Measurements from ENCODE around the gene PTPRO. TPM values are rescaled to one million over a fixed set of nuclear protein-coding genes. Genes with fewer than 3 reads are reported as not detected.
A peak's percentile ranks its signal among the peaks of the same experiment; 100 is the strongest.

Gene PTPRO
- total RNA-seq, 2 experiments from 2014 or later: 1.1 to 2.6 TPM

GRCh38 chr12:15515010-15515409, 192.7 kb downstream of the PTPRO start:
- Mint-ChIP-seq H3K27me3 (ENCODE audit: low read depth) (peaks cover 10% of the 10 kb centered on the region), H3K9me3 (ENCODE audit: insufficient read depth) (no peaks in the 10 kb centered on the region), H3K27ac (no peak overlapping the region), H3K4me3 (no peak overlapping the region), H3K36me3 (ENCODE audit: low read depth) (no peaks in the 10 kb centered on the region), H3K4me1 (ENCODE audit: low read depth) (no peaks in the 10 kb centered on the region)
- CTCF ChIA-PET: interaction anchor here (1.3 kb wide), 1 partner anchor 70 kb away, joined by 3 read pairs; no protein-coding TSS in a partner anchor
- DNase-seq (no peak), ATAC-seq (no peak)
- POLR2A ChIA-PET: no interaction called here

- DNase-seq (no peak), ATAC-seq (no peak)
- Mint-ChIP-seq H3K4me3 (no peak overlapping the region), H3K27ac (no peak overlapping the region), H3K9me3 (ENCODE audit: insufficient read depth) (no peaks in the 10 kb centered on the region), H3K27me3 (ENCODE audit: low read depth) (peaks cover 24% of the 10 kb centered on the region), H3K36me3 (ENCODE audit: low read depth) (no peaks in the 10 kb centered on the region), H3K4me1 (ENCODE audit: low read depth) (peaks cover 1% of the 10 kb centered on the region)
- CTCF ChIA-PET: interaction anchor here (1.3 to 2.3 kb wide), 3 partner anchors 13 to 244 kb away, joined by 4 to 9 read pairs (median 9); no protein-coding TSS in a partner anchor
- POLR2A ChIA-PET: no interaction called here
These were observed 197.8 kb downstream of the PTPRO start for GRCh38 chr12:15520083-15520482.

- CTCF ChIA-PET: interaction anchor here (1.3 to 2.3 kb wide), 3 partner anchors 12 to 245 kb away, joined by 4 to 9 read pairs (median 9); no protein-coding TSS in a partner anchor
These were observed 198.5 kb downstream of the PTPRO start for GRCh38 chr12:15520844-15521243.

GRCh38 chr12:15522574-15523187, 200.4 kb downstream of the PTPRO start:
- Mint-ChIP-seq H3K27ac (no peak overlapping the region), H3K36me3 (ENCODE audit: low read depth) (no peaks in the 10 kb centered on the region), H3K27me3 (ENCODE audit: low read depth) (peaks cover 26% of the 10 kb centered on the region), H3K4me1 (ENCODE audit: low read depth) (peaks cover 6% of the 10 kb centered on the region), H3K4me3 (no peak overlapping the region), H3K9me3 (ENCODE audit: insufficient read depth) (no peaks in the 10 kb centered on the region)
- DNase-seq (no peak), ATAC-seq (no peak)
- ChIA-PET POLR2A (no interaction called here), CTCF (interaction anchor here (0.6 to 15.4 kb wide), 7 partner anchors 10 to 333 kb away, joined by 3 to 720 read pairs (median 4); no protein-coding TSS in a partner anchor)

More at GRCh38 chr12:15520844-15521243, 198.5 kb downstream of the PTPRO start:
- Mint-ChIP-seq H3K4me3 (no peak overlapping the region), H3K36me3 (ENCODE audit: low read depth) (no peaks in the 10 kb centered on the region), H3K4me1 (ENCODE audit: low read depth) (peaks cover 1% of the 10 kb centered on the region), H3K9me3 (ENCODE audit: insufficient read depth) (no peaks in the 10 kb centered on the region), H3K27ac (no peak overlapping the region), H3K27me3 (ENCODE audit: low read depth) (peaks cover 24% of the 10 kb centered on the region)
- DNase-seq (no peak), ATAC-seq (no peak)
- POLR2A ChIA-PET: no interaction called here

- no peak for DNase-seq
- no peak for ATAC-seq
- Mint-ChIP-seq H3K4me1 (ENCODE audit: low read depth) (peaks cover 6% of the 10 kb centered on the region), H3K27ac (no peak overlapping the region), H3K4me3 (no peak overlapping the region), H3K9me3 (ENCODE audit: insufficient read depth) (no peaks in the 10 kb centered on the region), H3K36me3 (ENCODE audit: low read depth) (no peaks in the 10 kb centered on the region), H3K27me3 (ENCODE audit: low read depth) (peaks cover 20% of the 10 kb centered on the region)
- CTCF ChIA-PET: interaction anchor here (1.0 to 15.4 kb wide), 6 partner anchors 9 to 372 kb away, joined by 3 to 720 read pairs (median 4); no protein-coding TSS in a partner anchor
- POLR2A ChIA-PET: no interaction called here
These were observed 203.1 kb downstream of the PTPRO start for GRCh38 chr12:15525441-15525840.

GRCh38 chr12:15526033-15526432, 203.7 kb downstream of the PTPRO start:
- H3K36me3 Mint-ChIP-seq (ENCODE audit: low read depth): no peaks in the 10 kb centered on the region
- no peaks in the 10 kb centered on the region for H3K9me3 Mint-ChIP-seq (ENCODE audit: insufficient read depth)
- peaks cover 5% of the 10 kb centered on the region for H3K4me1 Mint-ChIP-seq (ENCODE audit: low read depth)
- no peak for ATAC-seq
- ChIA-PET CTCF (interaction anchor here (1.0 to 15.4 kb wide), 4 partner anchors 8 to 83 kb away, joined by 3 to 720 read pairs (median 3); no protein-coding TSS in a partner anchor), POLR2A (no interaction called here)
- H3K27ac Mint-ChIP-seq: no peak overlapping the region
- H3K27me3 Mint-ChIP-seq (ENCODE audit: low read depth): peaks cover 23% of the 10 kb centered on the region
- no peak for DNase-seq
- no peak overlapping the region for H3K4me3 Mint-ChIP-seq

- Mint-ChIP-seq H3K9me3 (ENCODE audit: insufficient read depth) (no peaks in the 10 kb centered on the region), H3K27ac (no peak overlapping the region), H3K27me3 (ENCODE audit: low read depth) (peaks cover 21% of the 10 kb centered on the region), H3K4me3 (no peak overlapping the region), H3K36me3 (ENCODE audit: low read depth) (no peaks in the 10 kb centered on the region), H3K4me1 (ENCODE audit: low read depth) (peaks cover 5% of the 10 kb centered on the region)
- ChIA-PET POLR2A (no interaction called here), CTCF (interaction anchor here (0.9 to 15.4 kb wide), 5 partner anchors 32 to 328 kb away, joined by 3 to 720 read pairs (median 4); no protein-coding TSS in a partner anchor)
- ATAC-seq: no peak
- no peak for DNase-seq
These were observed 205.1 kb downstream of the PTPRO start for GRCh38 chr12:15527201-15528080.

GRCh38 chr12:15528666-15529065, 206.4 kb downstream of the PTPRO start:
- peaks cover 21% of the 10 kb centered on the region for H3K27me3 Mint-ChIP-seq (ENCODE audit: low read depth)
- POLR2A ChIA-PET: no interaction called here
- CTCF ChIA-PET: interaction anchor here (1.5 to 15.4 kb wide), 2 partner anchors 57 to 327 kb away, joined by 4 to 720 read pairs; no protein-coding TSS in a partner anchor
- H3K9me3 Mint-ChIP-seq (ENCODE audit: insufficient read depth): no peaks in the 10 kb centered on the region
- no peak overlapping the region for H3K27ac Mint-ChIP-seq
- ATAC-seq (no peak), DNase-seq (no peak)
- no peak overlapping the region for H3K4me3 Mint-ChIP-seq
- H3K4me1 Mint-ChIP-seq (ENCODE audit: low read depth): peaks cover 5% of the 10 kb centered on the region
- H3K36me3 Mint-ChIP-seq (ENCODE audit: low read depth): no peaks in the 10 kb centered on the region

GRCh38 chr12:15530361-15530760, 208.1 kb downstream of the PTPRO start:
- H3K4me3 Mint-ChIP-seq: no peak overlapping the region
- ChIA-PET CTCF (interaction anchor here (6.4 to 15.4 kb wide), 3 partner anchors 18 to 55 kb away, joined by 105 to 720 read pairs (median 138); no protein-coding TSS in a partner anchor), POLR2A (no interaction called here)
- peaks cover 19% of the 10 kb centered on the region for H3K27me3 Mint-ChIP-seq (ENCODE audit: low read depth)
- peaks cover 5% of the 10 kb centered on the region for H3K4me1 Mint-ChIP-seq (ENCODE audit: low read depth)
- ATAC-seq: no peak
- no peaks in the 10 kb centered on the region for H3K36me3 Mint-ChIP-seq (ENCODE audit: low read depth)
- no peak for DNase-seq
- no peak overlapping the region for H3K27ac Mint-ChIP-seq
- no peaks in the 10 kb centered on the region for H3K9me3 Mint-ChIP-seq (ENCODE audit: insufficient read depth)

GRCh38 chr12:15532364-15532977, 210.2 kb downstream of the PTPRO start:
- DNase-seq (peak; percentile 61), ATAC-seq (peak; percentile 59)
- ChIA-PET POLR2A (interaction anchor here (0.6 to 2.1 kb wide), 3 partner anchors 30 to 52 kb away, joined by 3 to 9 read pairs (median 7); no protein-coding TSS in a partner anchor), CTCF (interaction anchor here (0.7 to 15.4 kb wide), 34 partner anchors 8 to 575 kb away, joined by 3 to 720 read pairs (median 4); partner anchors contain the start of genes DERA, EPS8 and RERG)
- Mint-ChIP-seq H3K9me3 (ENCODE audit: insufficient read depth) (no peaks in the 10 kb centered on the region), H3K36me3 (ENCODE audit: low read depth) (no peaks in the 10 kb centered on the region), H3K27me3 (ENCODE audit: low read depth) (peaks cover 17% of the 10 kb centered on the region), H3K4me3 (no peak overlapping the region), H3K4me1 (ENCODE audit: low read depth) (no peaks in the 10 kb centered on the region), H3K27ac (peak overlapping the region; percentile 68)

GRCh38 chr12:15534322-15534721, 212.0 kb downstream of the PTPRO start:
- peak; percentile 96 for ATAC-seq
- POLR2A ChIA-PET: interaction anchor here (0.9 to 2.2 kb wide), 7 partner anchors 12 to 53 kb away, joined by 3 to 12 read pairs (median 5); no protein-coding TSS in a partner anchor
- Mint-ChIP-seq H3K4me3 (peak overlapping the region; percentile 64), H3K27ac (peak overlapping the region; percentile 70), H3K9me3 (ENCODE audit: insufficient read depth) (no peaks in the 10 kb centered on the region), H3K36me3 (ENCODE audit: low read depth) (no peaks in the 10 kb centered on the region), H3K27me3 (ENCODE audit: low read depth) (peaks cover 12% of the 10 kb centered on the region), H3K4me1 (ENCODE audit: low read depth) (no peaks in the 10 kb centered on the region)
- CTCF ChIA-PET: interaction anchor here (0.6 to 15.4 kb wide), 12 partner anchors 9 to 372 kb away, joined by 3 to 720 read pairs (median 10); partner anchors contain the start of gene EPS8
- peak; percentile 59 for DNase-seq
